Sigmoid colon (tissue), 7 donors: ENCODE results near the gene GSK3B. TPM values are rescaled to one million over a fixed set of nuclear protein-coding genes. Genes with fewer than 3 reads are reported as not detected.

Experiments used
- DNase-seq: peaks from one replicate; pipeline ENCODE4 v3.0.0-alpha.2; 2019
- H3K27ac ChIP-seq, 4 donors: fragments of 200-600 bp; sonication (generic); one replicate each; pipeline ENCODE4 v1.5.1; 2016 to 2019; ENCODE audit warnings: mild to moderate bottlenecking in 1 of 4
- H3K27me3 ChIP-seq, 3 donors: fragments of 200-600 bp; sonication (generic); one replicate each; pipeline ENCODE4 v1.5.1; 2019; ENCODE audit warnings: mild to moderate bottlenecking in 1 of 3
- H3K36me3 ChIP-seq, 4 donors: fragments of 200-600 bp; sonication (generic); one replicate each; pipeline ENCODE4 v1.5.1; 2016 to 2019
- H3K4me1 ChIP-seq, 4 donors: fragments of 200-600 bp; sonication (generic); one replicate each; pipeline ENCODE4 v1.5.1; 2017 to 2019
- H3K4me3 ChIP-seq, 4 donors: fragments of 200-600 bp; sonication (generic); one replicate each; pipeline ENCODE4 v1.5.1; 2017 to 2019; ENCODE audit warnings: mild to moderate bottlenecking in 2 of 4, moderate library complexity in 1 of 4
- H3K9me3 ChIP-seq, 4 donors: fragments of 200-600 bp in 3 of 4; sonication (generic) in 3 of 4; one replicate each; pipeline versions ENCODE4 v1.5.1 to v1.6.1; 2013 to 2019
- CTCF ChIP-seq, 4 experiments: fragments of 450-650 bp in 3 of 4; fragments of 200-600 bp in 1 of 4; IDR thresholded peaks; one replicate each; pipeline ENCODE4 v1.5.1; 2016 to 2019; ENCODE audit warnings: antibody characterized with exemption in 4 of 4, mild to moderate bottlenecking in 3 of 4, moderate library complexity in 2 of 4
- EP300 ChIP-seq, 4 donors: sonication (generic); formaldehyde crosslinking; IDR thresholded peaks; one replicate each; pipeline ENCODE4 v1.6.1; 2017; ENCODE audit warnings: antibody characterized with exemption in 4 of 4
- POLR2A ChIP-seq, 2 donors: fragments of 450-650 bp; IDR thresholded peaks; one replicate each; pipeline ENCODE4 v1.6.1; 2016; ENCODE audit warnings: antibody characterized with exemption in 2 of 2, mild to moderate bottlenecking in 2 of 2, moderate library complexity in 2 of 2
- POLR2AphosphoS5 ChIP-seq, 4 donors: sonication (generic); formaldehyde crosslinking; IDR thresholded peaks; one replicate each; pipeline ENCODE4 v1.6.1; 2017; ENCODE audit warnings: antibody characterized with exemption in 4 of 4
- WGBS, 2 donors: extraction: QIAGEN DNeasy Blood & Tissue Kit; methylation state at CpG; one replicate each; pipeline ENCODE4 v1.1.7; 2013; 5-methylcytosine and 5-hydroxymethylcytosine counted together
- intact Hi-C: fragments of 100-400 bp; cut with DNase I; formaldehyde crosslinking; loops from one replicate; pipeline ENCODE4 v1.15.1; 2023
- polyA plus RNA-seq, 3 donors: library from polyadenylated mRNA; stranded (reverse); fragments of 200-250 nt; gene quantifications; one replicate each; pipeline ENCODE4 v1.2.3, GENCODE V29; 2013
- total RNA-seq, 4 donors: library from RNA; depleted of rRNA; stranded (reverse); fragments of >200 nt; gene quantifications; one replicate each; pipeline ENCODE4 v1.1.0, GENCODE V29; 2016
- donor health status: healthy with polysubstance abuse.
- donor health status: Bipolar disorder and iron deficiency.
- donor health status: healthy.

GSK3B gene
- total and polyA plus RNA-seq, 7 donors: 11.4 to 36.8 (median 23.2) TPM

GRCh38 chr3:119783883-119784282 is 310.4 kb downstream of the GSK3B start:
- WGBS, 2 donors: 71 to 86% methylated on average over 7 of the region's 7 CpGs
- no peaks in the 10 kb centered on the region for H3K9me3 ChIP-seq
- no peak overlapping the region for H3K27ac ChIP-seq
- no peak for TF ChIP-seq CTCF (IDR thresholded peaks at IDR 0.05)
- TF ChIP-seq POLR2A (IDR thresholded peaks at IDR 0.05): no peak
- no peak for TF ChIP-seq EP300 (IDR thresholded peaks at IDR 0.05)
- TF ChIP-seq POLR2AphosphoS5 (IDR thresholded peaks at IDR 0.05): no peak
- no peaks in the 10 kb centered on the region for H3K36me3 ChIP-seq
- H3K4me1 ChIP-seq: no peaks in the 10 kb centered on the region
- intact Hi-C loops: no loop called here
- no peak overlapping the region for H3K4me3 ChIP-seq
- no peaks in the 10 kb centered on the region for H3K27me3 ChIP-seq
- DNase-seq: no peak

DNA sequence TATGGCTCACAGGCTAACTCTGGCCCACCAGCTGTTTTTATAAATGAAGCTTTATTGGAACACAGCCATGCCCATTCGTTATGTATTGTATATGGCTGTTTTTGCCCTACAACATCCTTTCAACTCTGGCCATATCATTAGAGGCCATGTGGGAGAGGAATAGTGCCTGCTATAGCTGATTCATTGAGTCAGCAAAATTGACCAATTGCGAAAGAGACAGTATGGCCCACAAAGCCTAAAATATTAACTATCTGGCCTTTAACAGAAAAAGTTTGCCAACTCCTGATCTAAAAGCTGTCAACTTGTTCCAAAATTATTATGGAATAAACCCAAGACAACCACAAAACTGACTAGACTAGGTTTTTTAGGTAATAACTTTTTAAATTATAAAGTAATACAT is 311.0 kb downstream of the GSK3B start:
- TF ChIP-seq POLR2AphosphoS5 (IDR thresholded peaks at IDR 0.05) (no peak), CTCF (IDR thresholded peaks at IDR 0.05) (no peak), POLR2A (IDR thresholded peaks at IDR 0.05) (no peak), EP300 (IDR thresholded peaks at IDR 0.05) (no peak)
- Histone ChIP-seq H3K27me3 (no peaks in the 10 kb centered on the region), H3K4me3 (no peak overlapping the region), H3K36me3 (no peaks in the 10 kb centered on the region), H3K9me3 (no peaks in the 10 kb centered on the region), H3K4me1 (no peaks in the 10 kb centered on the region), H3K27ac (no peak overlapping the region)
- 76 to 84% methylated on average over 2 of the region's 2 CpGs for WGBS, 2 donors
- intact Hi-C loops: no loop called here
- DNase-seq: no peak

DNA sequence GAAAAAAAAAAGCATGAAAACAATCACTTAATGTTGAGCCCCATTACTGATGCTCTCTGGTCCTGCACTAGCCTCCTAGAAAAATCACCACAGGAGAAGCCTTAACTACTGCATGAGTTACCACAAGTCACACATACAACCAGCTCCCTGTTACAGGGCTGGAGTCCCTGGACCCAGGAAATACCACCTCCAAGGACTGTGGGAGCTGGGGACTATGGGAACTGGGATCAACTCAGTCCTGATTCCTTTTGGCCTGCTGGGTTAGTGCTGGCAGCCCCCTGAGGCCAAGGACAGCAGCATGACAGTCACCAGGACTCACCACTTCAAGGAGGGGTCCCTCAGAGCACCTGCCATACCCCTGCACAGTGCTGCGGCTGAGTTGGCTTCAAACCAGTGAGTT is 311.8 kb downstream of the GSK3B start:
- Histone ChIP-seq H3K4me3 (no peak overlapping the region), H3K9me3 (no peaks in the 10 kb centered on the region), H3K36me3 (no peaks in the 10 kb centered on the region), H3K27ac (no peak overlapping the region), H3K4me1 (no peaks in the 10 kb centered on the region), H3K27me3 (no peaks in the 10 kb centered on the region)
- TF ChIP-seq POLR2A (IDR thresholded peaks at IDR 0.05): no peak
- intact Hi-C loops: no loop called here
- no peak for DNase-seq
- WGBS, 2 donors: 66 to 83% methylated on average over 1 of the region's 1 CpG

DNA sequence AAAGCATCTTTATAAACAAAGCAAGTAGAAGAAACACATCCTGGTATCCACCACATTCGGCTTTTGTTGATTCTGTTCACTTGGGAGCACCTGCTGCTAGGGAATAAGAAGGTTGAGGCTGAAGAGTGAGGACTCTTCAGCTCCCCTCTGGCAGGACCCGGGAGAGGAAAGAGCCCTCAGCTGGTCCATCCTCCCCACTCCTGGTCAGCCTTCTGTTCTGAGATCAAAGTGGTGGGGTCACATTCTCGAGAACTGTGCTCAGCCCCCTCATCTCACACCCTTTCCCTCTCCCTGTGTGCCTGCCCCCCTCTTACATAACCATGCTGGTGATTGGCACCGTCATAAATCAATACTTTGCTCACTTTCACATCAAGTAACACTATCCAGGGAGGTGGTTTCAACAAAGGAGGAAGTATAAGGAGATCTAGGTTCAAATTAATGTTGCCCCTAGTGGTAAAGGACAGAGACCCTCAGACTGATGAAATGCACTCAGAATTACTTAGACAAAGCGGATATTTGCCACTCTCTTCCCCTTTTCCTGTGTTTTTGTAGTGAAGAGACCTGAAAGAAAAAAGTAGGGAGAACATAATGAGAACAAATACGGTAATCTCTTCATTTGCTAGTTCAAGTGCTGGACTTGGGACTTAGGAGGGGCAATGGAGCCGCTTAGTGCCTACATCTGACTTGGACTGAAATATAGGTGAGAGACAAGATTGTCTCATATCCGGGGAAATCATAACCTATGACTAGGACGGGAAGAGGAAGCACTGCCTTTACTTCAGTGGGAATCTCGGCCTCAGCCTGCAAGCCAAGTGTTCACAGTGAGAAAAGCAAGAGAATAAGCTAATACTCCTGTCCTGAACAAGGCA is 312.7 kb downstream of the GSK3B start, which contains the start of gene NR1I2:
NR1I2 (plus strand) TSS at position 772 of the 869 bp plus-strand sequence.
- DNase-seq: no peak
- Histone ChIP-seq H3K27ac (no peak within 1 kb of the TSS), H3K36me3 (no peaks in the 10 kb centered on the region), H3K9me3 (no peaks in the 10 kb centered on the region), H3K4me3 (no peak within 1 kb of the TSS), H3K4me1 (no peaks in the 10 kb centered on the region), H3K27me3 (no peaks in the 10 kb centered on the region)
- TF ChIP-seq POLR2A (IDR thresholded peaks at IDR 0.05) (no peak), POLR2AphosphoS5 (IDR thresholded peaks at IDR 0.05) (no peak), EP300 (IDR thresholded peaks at IDR 0.05) (no peak), CTCF (IDR thresholded peaks at IDR 0.05) (no peak)
- intact Hi-C loops: no loop called here
- 25 to 73% methylated on average over 10 of the region's 10 CpGs for WGBS, 2 donors

GRCh38 chr3:119779731-119780383 is 314.4 kb downstream of the GSK3B start:
- intact Hi-C loops: no loop called here
- Histone ChIP-seq H3K27ac (no peak overlapping the region), H3K36me3 (no peaks in the 10 kb centered on the region), H3K4me1 (no peaks in the 10 kb centered on the region), H3K4me3 (no peak overlapping the region), H3K27me3 (no peaks in the 10 kb centered on the region), H3K9me3 (no peaks in the 10 kb centered on the region)
- TF ChIP-seq POLR2A (IDR thresholded peaks at IDR 0.05) (no peak), POLR2AphosphoS5 (IDR thresholded peaks at IDR 0.05) (no peak), CTCF (IDR thresholded peaks at IDR 0.05) (no peak), EP300 (IDR thresholded peaks at IDR 0.05) (no peak)
- DNase-seq: no peak
- WGBS, 2 donors: 80 to 86% methylated on average over 2 of the region's 2 CpGs
